Stimulated activated CD8-positive, alpha-beta memory T cell treated with anti-CD3 and anti-CD28 coated beads, Interleukin-12 subunit alpha, Interleukin-12 subunit beta, amount 100 ng/mL, for 1 hour (primary cell): ENCODE measurements around the gene SLC6A6.

ENCODE experiments used
- DNase-seq: peaks from one replicate; pipeline ENCODE4 v3.0.0-alpha.2; 2020; ENCODE audit warnings: low read depth

The SLC6A6 gene

DNA sequence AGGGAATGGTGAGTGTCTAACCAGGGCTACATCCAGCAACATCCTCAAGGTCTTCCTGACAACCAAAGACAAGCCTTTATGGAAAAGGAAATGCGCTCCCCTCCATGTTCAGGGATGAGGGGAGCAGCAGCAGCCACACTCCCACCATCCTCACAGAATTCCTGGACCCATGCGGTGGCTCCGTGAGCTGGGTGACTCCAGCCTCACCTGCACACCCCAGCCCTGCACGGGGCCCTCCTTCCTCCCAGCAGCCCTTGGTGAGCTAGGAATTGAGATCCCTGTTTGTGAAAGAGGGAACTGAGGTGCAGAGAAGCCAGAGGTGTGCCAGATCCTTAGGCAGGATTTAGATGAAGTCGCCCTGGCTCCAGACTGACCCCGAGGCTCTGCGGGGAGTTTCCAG lies 85.4 kb downstream of the SLC6A6 start:
- no peak for DNase-seq

DNA sequence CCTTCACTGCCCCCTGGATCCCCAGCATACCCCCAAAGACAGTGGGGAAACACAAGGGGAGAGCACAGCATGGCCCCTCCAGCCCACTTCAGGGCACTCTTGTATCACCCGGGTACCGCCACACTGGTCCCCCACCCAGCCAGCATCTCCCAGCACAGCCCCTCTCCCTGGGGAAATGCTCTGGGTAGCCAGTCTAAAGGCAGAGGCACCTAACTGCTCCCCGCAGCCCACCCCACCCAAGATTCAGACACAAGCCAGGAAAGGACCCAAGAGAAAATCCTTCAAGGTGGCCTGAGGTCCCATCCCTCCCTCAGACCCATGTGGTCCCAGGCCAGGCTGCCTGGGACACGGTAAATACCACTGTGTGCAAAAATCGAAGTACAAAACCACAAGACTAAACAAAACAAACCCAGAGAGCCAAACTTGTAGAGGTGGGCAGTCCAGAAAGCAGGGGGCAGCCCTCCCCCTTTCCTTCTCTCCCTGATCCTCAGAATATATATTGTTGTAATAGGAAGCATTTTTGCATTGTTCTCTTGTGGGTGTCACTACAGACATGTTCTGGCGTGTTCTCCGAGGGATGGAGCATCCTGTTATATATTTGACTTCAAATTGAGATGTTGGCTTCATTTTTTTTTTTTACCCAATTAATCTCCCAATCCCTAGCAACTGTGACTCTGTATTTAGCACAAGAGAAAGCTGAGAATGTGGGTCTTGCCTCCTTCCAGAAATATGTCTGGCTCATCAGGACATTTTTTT lies 86.1 kb downstream of the SLC6A6 start:
- DNase-seq: no peak

DNA sequence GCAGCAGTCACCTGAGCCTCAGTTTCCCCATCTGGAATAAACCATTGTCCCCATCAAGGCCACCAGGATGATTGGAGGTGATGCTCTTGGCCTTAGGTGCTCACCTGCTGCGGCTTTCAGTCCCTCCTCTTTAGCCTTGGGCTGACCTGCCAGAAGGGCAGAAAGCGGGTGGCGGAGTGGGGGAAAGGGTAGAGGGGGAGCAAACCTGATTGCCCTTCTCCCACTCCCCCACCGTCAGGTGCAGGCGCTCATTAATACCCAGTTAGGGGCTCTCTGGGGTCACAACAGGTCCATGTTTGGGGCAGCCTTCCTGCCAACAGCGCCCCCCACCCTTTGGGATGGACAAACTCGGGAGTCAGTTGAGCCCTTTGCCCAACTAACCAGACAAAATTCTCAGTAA lies 87.2 kb downstream of the SLC6A6 start:
- no peak for DNase-seq

DNA sequence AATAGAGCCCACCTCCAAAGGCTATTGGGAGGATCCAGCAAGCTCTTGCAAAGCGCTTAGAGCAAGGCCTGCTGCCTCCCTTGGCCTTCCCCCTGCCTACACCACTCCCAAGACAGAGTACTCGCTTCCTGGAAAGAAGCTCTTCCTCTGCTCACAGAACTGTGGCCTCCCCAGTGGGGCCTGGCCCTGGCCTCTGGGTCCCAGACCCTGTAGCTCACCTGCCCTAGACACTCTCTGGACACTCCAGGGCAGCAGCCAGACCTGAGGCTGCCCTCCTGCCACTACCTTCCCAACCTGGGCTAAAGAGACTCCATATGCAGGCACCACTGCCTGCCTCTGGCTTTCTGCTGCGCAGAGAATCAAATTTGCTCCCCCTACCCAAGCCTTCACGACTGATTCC lies 87.8 kb downstream of the SLC6A6 start:
- DNase-seq: no peak

DNA sequence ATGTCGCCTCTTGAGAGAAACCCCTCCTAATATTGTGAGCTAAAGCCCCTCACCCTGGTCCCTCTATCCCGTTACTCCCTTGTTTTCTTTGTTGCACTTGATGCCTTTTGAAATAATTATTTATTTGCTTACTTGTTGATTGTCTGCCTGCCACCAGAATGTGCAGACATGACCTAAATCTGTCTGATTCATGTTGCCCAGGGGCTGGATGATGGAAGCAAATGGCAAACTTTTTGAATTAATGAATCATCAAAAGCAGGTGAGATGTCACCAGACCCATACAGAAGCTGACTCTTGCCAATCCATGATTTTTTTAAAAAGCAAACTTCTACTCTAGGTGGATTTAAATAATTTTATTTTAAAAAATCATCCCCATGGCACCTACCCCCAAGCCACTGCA lies 88.4 kb downstream of the SLC6A6 start:
- no peak for DNase-seq

DNA sequence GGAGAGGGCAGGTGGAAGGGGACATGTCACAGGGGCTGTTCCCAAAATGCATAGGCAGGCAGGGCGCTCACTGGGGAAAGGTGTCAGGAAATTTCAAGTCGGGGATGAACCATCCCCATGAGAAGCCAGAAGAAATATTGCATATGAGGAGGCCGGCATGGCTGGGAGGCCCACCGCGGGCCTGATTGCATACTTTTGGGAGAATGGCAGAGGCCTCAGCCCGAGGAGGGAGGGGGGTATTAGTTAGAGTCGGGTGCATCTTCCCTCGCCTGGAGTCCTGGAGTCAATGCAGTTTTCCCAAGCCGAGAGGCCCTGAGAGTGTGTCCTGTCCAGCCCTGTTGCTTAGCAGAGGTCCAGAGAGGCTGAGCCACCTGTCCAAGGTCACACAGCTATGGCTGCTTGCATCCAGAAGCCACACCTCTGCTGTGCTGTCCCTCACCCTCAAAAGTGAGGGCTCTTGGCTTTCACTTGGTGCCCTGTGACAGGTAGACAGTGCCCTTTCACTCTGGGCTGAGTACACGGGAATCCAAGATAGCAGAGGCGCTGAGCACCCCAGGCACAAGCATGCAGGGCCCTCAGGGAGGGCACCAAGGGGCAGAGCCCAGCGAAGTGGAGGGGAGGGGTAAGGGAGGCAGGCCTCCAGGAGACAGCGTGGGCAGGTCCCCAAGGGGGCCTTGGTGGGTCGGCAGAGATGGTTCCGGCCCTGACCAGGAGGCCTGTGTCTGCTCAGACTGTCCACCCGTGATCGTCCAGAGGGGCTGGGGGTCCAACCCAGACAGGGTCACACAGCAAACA lies 89.2 kb downstream of the SLC6A6 start:
- no peak for DNase-seq

DNA sequence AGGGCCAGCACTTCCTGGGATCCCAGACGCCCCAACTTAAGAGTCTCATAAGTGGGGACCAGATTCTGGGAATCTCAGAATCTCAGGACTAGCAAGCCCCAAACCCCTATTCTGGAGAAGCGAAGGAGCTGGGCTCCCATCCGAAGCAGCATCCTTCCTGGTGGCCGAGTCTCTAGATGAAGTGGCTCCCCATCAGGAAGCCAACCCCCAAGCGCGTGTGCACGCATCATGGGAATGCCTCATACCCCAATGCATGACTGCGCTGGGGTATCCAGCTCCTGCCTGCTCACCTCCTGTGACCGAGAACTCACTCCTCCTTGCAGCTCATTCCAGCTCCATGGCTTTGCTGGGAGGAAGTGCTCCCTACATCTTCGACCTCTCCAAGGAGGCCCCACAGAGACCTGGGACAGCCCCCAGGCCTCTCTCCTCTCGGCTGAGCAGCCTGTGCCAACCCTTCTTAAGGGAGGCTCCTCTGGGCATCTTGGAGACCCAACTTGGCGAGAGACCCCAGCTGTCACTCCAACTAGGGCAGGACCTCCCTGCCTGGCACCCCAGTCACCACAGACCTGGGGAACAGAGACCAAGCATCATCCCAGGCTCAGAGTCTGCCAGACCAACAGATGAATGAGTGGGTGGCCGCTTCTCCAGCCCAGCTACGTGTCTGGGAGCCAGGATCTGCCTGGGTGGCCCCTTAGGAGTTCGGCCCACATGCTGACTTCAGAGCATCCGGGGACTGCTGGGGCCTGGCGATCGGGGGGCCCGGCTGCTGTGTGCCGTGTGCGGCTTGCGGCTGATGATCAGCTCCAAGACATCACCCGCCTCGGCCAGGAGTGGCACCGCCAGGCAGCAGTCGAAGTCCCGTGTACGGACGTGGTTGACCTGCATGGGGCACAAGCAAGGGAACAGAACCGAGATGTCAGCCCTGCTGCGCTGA lies 90.8 kb downstream of the SLC6A6 start:
- DNase-seq: no peak

DNA sequence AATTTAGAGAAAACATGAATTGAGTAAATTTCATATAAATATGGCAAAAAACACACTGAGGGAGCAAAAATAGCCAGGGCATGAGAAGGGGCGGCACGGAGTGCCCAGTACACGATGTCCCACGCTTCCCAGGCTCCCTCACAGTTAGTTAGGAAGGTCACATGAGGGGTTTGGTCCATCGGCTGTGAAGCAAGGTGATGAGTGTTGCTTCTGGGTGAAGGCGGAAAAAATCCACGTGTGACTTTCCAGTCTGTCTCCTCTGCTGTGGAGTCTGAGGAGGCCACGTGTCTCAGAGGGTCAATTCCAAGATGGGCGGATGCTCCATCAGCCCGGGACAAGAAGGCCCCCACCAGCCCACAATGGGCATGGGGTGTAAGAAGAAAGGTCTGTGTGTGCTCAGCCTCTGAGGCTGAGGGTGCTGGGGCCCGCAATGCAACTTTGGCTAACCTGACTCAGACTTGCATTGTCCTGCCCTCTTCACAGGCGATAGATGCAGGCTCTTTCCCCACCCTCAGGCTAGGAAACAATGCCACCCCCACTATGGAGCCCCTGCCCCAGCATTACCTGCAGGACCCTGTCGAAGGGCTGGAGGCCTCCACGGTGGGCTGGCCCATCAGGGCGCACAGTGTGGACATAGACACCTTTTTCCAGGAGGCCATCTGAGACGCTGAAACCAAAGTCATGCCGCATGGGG lies 92.0 kb downstream of the SLC6A6 start:
- DNase-seq: no peak

DNA sequence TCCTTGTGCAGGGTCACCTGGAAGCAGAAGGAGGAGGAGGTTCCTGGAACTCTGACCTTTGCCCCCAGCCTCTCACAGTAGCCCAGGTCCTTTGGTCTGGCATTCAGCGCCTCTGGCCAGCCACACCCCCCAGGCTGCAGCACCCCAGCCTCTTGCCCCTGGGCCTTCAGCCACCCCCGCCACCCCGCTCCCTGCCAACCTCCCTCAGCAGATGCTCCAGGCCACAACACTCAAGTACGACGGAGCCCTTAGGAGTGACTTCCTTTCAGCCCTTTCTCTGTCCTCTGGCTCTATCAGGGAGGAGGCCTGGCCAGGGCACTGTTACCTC lies 92.5 kb downstream of the SLC6A6 start:
- DNase-seq: no peak

DNA sequence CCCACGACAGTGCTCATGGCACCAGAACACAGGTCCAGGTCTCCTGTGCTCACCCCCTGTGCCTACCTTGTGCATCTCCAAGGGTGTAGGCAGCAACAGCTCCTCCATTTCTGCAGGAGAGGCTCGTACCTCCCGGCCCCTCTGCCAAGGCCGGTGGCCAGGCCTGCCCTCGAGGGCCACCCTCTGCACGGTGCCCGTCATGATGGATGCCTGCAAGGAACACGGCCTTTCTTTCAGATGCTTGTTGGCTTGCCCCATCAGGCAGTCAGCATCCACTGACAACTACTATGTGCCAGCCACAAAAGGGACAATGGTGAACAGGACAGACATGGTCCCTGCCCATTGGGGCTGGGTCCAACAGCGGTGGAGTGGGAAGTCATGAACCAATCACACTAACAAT lies 93.9 kb downstream of the SLC6A6 start:
- no peak for DNase-seq

DNA sequence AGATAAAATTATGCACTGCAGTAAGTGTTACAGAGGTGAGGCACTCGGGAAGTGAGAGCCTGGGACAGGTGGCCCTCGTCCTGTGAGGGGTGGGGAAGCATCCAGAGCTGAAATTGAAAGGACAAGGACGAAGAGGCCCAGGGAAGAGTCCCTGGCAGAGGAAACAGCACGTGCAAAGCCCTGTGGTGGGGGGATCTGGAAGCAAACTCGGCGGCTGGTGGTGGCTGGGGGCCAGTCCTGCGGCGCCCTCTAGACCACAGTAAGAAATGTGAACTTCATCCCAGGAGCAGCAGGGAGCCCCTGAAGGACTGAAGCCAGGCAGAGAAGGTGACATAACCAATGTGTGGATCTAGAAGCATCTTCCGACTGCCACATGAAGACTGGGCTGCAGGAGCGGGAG lies 94.9 kb downstream of the SLC6A6 start:
- DNase-seq: no peak

DNA sequence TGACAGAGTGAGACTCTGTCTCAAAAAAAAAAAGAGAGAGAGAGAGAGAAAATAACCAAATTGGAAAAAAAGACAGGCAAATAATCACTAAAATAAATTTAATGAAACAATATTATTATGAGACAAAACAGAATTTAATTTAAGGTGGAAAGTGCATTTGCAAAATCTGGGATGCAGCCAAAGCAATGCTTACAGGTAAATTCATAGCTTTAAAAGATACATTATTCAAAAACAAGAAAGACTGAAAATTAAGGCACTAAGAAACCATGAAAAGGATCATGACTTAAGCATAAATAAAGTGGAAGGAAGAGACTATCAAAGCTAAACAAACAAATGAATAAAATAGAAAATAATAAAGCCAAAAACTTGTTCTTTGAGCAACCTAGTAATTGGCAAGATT lies 100.1 kb downstream of the SLC6A6 start:
- DNase-seq: no peak

DNA sequence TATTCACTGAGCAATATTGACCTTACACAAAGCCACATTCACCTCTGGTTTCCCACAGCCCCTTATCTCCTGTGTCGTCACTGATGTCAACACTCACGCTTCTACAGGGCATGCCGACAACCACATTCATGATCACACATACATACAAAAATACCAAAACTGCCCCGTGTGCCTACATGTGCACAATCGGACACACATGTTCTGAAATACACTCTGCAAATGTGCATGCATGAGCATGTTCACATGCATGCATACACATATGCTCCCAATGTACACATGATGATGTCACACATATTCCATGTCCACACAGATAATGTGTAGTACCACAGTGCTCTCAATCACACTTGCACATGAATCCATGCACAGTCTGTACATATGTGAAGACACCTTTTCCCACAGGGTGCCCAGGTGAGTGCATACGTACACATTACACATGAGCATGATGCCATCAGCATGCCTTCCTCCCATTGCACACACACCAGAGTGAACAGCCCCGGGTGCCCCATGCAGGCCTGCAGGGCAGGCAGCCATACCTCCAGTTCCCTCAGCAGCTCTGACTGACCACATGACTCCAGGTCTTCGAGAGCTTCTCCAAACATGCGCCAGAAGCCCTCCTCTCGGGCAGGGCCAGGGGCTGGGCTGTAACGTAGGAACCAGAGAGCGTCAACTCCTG lies 100.8 kb downstream of the SLC6A6 start:
- DNase-seq: no peak

DNA sequence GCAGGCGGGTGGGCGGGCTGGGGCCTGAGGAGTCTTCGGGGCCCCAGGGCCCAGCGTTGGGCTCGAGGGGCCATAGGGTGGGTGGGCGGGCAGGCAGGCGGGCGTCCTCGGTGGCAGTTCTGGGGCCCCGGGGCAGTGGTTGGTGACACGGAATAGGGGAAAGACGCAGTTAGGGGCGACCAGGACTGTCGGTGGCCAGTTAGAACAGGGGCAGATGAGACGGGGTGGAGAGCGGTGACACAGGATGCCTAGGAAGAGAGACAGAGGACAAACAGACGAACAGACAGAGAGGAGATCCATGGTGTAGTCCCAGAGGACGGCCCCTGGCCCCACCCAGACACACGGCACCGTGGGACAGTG lies 101.3 kb downstream of the SLC6A6 start:
- no peak for DNase-seq

DNA sequence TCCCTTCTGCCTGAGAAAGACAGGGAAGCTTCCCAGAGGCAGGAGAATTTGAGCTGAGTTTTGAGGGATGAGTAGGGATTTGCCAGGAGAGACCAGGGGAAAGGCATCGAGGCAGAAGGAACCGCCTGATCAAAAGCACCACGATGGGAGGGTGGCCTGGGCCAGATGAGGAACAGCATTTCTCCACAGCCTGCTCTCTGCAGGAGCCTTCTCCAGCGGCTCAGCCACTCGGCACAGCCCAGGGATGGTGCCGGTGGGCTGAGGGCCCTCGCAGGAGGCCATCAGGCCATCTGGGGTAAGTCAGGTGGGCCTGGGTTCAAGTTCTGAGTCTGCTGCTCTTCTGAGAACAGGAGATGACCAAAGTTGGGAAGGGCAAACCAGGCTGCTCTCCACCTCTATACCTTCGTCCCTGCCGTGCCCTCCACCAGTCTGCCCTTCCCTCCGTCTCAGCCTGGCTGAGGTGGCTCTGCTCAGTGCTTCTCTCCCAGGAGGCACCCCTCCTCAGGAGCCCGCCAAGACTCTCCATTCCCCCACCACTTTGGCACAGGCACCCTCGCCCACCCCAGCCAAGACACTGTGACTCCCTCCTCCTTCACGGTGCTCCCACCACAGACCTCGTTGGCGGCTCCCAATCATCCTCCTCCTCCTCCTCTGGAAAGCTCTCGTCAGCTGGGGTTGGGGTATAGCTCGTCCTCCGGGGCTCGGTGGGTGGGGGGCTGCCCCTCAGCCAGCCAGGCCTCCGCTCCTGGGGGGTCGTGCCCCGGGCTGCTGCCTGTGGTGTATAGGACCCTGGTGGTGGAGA lies 102.8 kb downstream of the SLC6A6 start:
- no peak for DNase-seq

DNA sequence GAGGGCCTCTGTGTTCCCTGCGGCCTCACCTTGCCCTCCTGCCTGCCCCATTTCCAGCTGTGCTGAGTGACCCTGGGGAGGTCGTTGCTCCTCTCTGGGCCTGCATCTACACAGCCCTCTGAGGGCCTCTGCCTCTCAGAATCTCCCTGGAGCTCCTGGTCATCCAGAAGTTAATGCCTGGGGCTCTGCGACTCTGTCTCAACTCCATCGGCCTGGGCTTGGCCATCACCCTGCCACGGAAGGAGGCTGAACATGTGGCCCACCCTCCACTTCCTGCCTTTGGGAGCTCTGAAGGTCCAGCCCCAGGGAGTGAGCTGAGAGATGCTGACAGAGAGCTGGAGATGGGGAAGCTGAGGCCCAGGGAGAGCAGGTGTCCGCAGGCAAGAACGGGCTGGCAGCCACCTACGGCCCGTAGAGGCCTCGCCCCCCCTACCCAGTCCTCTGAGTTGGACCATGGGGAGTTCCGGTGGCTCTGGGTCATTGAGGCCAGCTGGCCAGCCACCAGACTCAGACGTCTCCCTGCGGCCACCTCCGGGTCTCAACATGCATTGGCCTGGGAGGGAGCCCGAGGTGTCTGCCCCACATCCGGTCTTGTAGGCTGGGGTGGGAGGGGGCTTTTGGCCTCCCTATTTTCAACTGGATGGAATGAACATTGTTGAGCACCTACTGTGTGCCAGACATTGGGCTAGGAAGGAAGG lies 103.5 kb downstream of the SLC6A6 start:
- no peak for DNase-seq

DNA sequence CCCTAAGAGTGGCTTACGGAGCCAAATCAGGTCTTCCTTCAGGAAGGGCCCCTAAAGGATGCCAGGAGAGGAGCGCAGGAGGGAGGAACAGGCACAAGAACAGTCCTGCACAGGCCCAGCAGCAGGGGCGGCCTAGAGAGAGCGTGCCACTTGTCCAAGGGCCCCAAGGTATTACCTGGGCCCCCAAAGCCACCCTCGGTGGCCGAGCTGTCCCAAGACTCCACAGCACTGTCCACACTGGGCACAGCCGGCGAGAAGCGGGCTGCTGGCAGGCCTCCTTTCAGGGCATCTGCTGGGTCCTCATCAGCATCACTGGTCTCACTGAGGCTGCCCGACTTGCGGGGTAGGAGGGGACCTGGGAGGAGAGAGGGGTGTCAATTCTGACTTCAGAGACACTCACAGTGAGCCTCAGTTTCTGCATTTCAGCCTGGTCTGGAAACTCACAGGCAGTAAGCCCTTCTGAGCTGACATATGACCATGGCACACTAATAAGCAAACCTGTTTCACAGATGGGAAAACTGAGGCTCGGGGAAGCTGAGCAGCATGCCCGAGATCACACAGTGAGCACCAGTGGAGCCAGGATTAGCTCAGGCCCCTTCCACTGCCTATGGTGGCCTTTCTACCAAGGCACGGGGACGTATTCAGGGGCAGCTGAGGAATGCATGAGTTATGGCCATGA lies 104.4 kb downstream of the SLC6A6 start:
- DNase-seq: no peak

DNA sequence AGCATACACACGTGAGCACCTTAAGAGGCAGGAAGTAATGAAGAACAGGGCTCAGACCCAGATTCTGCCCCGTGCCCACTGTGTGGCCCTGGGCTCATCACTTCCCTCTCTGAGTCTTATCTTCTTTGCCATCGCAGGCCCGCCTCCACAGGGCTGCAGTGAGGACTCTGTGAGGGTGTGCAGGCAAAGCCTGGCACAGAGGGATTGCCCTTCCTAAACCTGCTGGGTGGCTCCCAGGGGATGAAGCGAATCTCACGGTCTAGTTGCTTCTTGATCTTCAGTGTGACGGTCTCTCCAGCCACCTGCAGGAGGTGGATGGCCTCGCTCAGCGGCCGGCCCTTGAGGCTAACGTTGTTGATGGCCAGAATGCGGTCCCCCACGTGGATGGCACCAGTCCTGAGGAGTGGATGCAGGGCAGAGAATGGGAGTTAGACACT lies 104.9 kb downstream of the SLC6A6 start:
- DNase-seq: no peak

DNA sequence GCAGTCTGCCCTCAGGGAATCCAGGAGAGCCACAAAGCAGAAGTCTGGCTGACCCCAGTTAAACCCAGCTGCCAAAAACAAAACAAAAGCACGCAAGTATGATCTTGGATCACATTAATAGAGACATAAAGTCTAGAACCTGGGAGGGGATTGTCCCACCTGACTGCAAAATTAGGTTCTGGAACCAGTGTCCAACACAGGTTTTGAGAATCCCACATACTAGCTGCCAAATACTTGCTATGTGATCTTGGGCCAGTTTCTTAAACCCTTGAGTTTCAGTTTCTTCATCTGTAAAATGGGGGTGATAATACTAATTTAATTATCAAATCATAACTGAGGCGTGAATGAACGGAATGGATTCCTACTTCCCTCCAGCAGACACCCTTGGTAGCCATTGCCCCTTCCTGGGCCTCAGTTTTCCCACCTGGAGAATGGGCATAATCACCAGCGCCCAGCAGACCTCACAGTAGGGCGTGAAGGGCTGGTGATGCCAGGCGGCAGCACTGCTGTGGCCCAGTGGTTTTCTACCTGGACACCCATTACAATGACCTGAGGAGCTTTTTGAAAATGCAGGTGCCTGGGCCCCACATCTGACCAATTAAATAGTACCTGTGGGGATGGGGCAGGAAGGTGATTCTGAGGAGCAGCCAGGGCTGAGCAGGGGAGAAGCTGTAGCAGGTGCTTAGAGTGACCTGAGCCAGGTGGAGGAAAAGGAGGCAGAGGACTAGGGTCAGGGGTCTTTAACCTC lies 105.5 kb downstream of the SLC6A6 start:
- no peak for DNase-seq
